CD14-positive monocyte (primary cell): ENCODE results near the gene GREB1. TPM values are rescaled to one million over a fixed set of nuclear protein-coding genes. Genes with fewer than 3 reads are reported as not detected.

Experiments
- DNase-seq, 3 donors: peaks; one replicate each; pipeline ENCODE4 v3.0.0-alpha.2; 2011 to 2022
- H2AFZ ChIP-seq: 2 replicates; pipeline ENCODE4 v1.6.0; 2012; ENCODE audit warnings: mild to moderate bottlenecking, low read depth, low read length, inconsistent platforms; ENCODE audit not compliant: insufficient read depth, poor library complexity, severe bottlenecking
- H3K27ac ChIP-seq, 2 donors: 1 replicate in 1 of 2; 2 replicates in 1 of 2; pipeline ENCODE4 v1.5.1; 2012 to 2013; ENCODE audit warnings: low read length in 2 of 2, control low read depth in 1 of 2, inconsistent platforms in 1 of 2, low read depth in 1 of 2, mild to moderate bottlenecking in 1 of 2
- H3K27me3 ChIP-seq, 2 donors: one replicate each; pipeline versions ENCODE4 v1.6.0 to v1.6.1; 2011 to 2013; ENCODE audit warnings: low read length in 2 of 2; ENCODE audit not compliant: control insufficient read depth in 2 of 2, insufficient read depth in 2 of 2
- H3K36me3 ChIP-seq, 2 donors: replicated peaks in 1 of 2; 1 replicate in 1 of 2; 2 replicates in 1 of 2; pipeline versions ENCODE4 v1.5.1 to v1.6.1; 2012 to 2013; ENCODE audit warnings: low read length in 2 of 2, control low read depth in 1 of 2, inconsistent platforms in 1 of 2, mild to moderate bottlenecking in 1 of 2; ENCODE audit not compliant: insufficient read depth in 2 of 2, control insufficient read depth in 1 of 2
- H3K4me1 ChIP-seq, 2 donors: 1 replicate in 1 of 2; 2 replicates in 1 of 2; pipeline versions ENCODE4 v1.5.1 to v1.6.1; 2012 to 2013; ENCODE audit warnings: low read length in 2 of 2, control low read depth in 1 of 2, inconsistent platforms in 1 of 2, mild to moderate bottlenecking in 1 of 2, moderate library complexity in 1 of 2; ENCODE audit not compliant: insufficient read depth in 2 of 2, control insufficient read depth in 1 of 2
- H3K4me2 ChIP-seq: replicated peaks from 2 replicates; pipeline ENCODE3; 2012; ENCODE audit warnings: low read length, moderate library complexity, mild to moderate bottlenecking; ENCODE audit not compliant: poor library complexity, severe bottlenecking; ENCODE audit errors: extremely low read depth
- H3K4me3 ChIP-seq, 3 experiments: fragments of 200-600 bp in 1 of 3; sonication (generic) in 1 of 3; replicated peaks in 1 of 3; 1 replicate in 2 of 3; 2 replicates in 1 of 3; pipeline ENCODE4 v1.5.1; 2011 to 2013; ENCODE audit warnings: low read length in 3 of 3, mild to moderate bottlenecking in 3 of 3, control low read depth in 2 of 3, low read depth in 2 of 3, inconsistent platforms in 1 of 3, moderate library complexity in 1 of 3
- H3K79me2 ChIP-seq: 2 replicates; pipeline ENCODE4 v1.6.0; 2012; ENCODE audit warnings: mild to moderate bottlenecking, control low read depth, inconsistent platforms, low read length, moderate library complexity; ENCODE audit not compliant: insufficient read depth
- H3K9ac ChIP-seq: 2 replicates; pipeline ENCODE4 v1.6.0; 2017; ENCODE audit warnings: low read length, mild to moderate bottlenecking; ENCODE audit not compliant: insufficient read depth, poor library complexity, severe bottlenecking
- H3K9me3 ChIP-seq, 2 donors: replicated peaks in 1 of 2; 1 replicate in 1 of 2; 2 replicates in 1 of 2; pipeline versions ENCODE4 v1.5.1 to v1.6.1; 2012 to 2013; ENCODE audit warnings: low read length in 2 of 2, control low read depth in 1 of 2; ENCODE audit not compliant: control insufficient read depth in 1 of 2, insufficient read depth in 1 of 2
- H4K20me1 ChIP-seq: 2 replicates; pipeline ENCODE4 v1.6.0; 2012; ENCODE audit warnings: mild to moderate bottlenecking, low read length, control low read depth, moderate library complexity; ENCODE audit not compliant: insufficient read depth
- H3K27ac Mint-ChIP-seq, 7 donors: one replicate each; pipeline ENCODE4 v1.8.0; 2020; ENCODE audit warnings: mild to moderate bottlenecking in 7 of 7, mixed read lengths in 7 of 7, moderate library complexity in 6 of 7, inconsistent platforms in 2 of 7
- H3K27me3 Mint-ChIP-seq, 3 donors: one replicate each; pipeline ENCODE4 v1.8.0; 2021 to 2022; ENCODE audit warnings: low read depth in 3 of 3, mild to moderate bottlenecking in 3 of 3, mixed read lengths in 3 of 3, moderate library complexity in 3 of 3, inconsistent platforms in 1 of 3
- H3K36me3 Mint-ChIP-seq, 2 donors: one replicate each; pipeline ENCODE4 v1.8.0; 2020; ENCODE audit warnings: mixed read lengths in 2 of 2, inconsistent platforms in 1 of 2, mild to moderate bottlenecking in 1 of 2
- H3K4me1 Mint-ChIP-seq: one replicate; pipeline ENCODE4 v1.8.0; 2020; ENCODE audit warnings: mild to moderate bottlenecking, mixed read lengths
- H3K4me3 Mint-ChIP-seq, 2 donors: one replicate each; pipeline ENCODE4 v1.8.0; 2020; ENCODE audit warnings: mild to moderate bottlenecking in 2 of 2, mixed read lengths in 2 of 2, moderate library complexity in 1 of 2
- H3K9me3 Mint-ChIP-seq, 7 donors: one replicate each; pipeline ENCODE4 v1.8.0; 2020 to 2022; ENCODE audit warnings: mixed read lengths in 7 of 7, mild to moderate bottlenecking in 6 of 7, moderate library complexity in 6 of 7, inconsistent platforms in 2 of 7
- WGBS: methylation state at CpG from one replicate; pipeline ENCODE4 v1.1.5; 2013; ENCODE audit warnings: missing lambda C conversion rate; ENCODE audit not compliant: insufficient coverage; 5-methylcytosine and 5-hydroxymethylcytosine counted together
- intact Hi-C, 2 donors: fragments of 100-400 bp; cut with micrococcal nuclease; formaldehyde crosslinking; loops; one replicate each; pipeline versions ENCODE4 v1.15.0 to v1.15.1; 2023
- polyA plus RNA-seq, 3 donors: library from polyadenylated mRNA; depleted of rRNA in 1 of 3; unstranded in 2 of 3; stranded (reverse) in 1 of 3; fragments of 300-500 nt in 2 of 3; fragments of >200 nt in 1 of 3; fragmentation: Illumina TruSeq in 2 of 3; gene quantifications; 1 replicate in 2 of 3; 2 replicates in 1 of 3; pipeline ENCODE4 v1.2.3, GENCODE V29; 2012 to 2021
- TF ChIP-seq, protein P1 (sequence below): fragments of 200-600 bp; IDR thresholded peaks from one replicate; pipeline ENCODE4 v1.8.0; 2022; ENCODE audit warnings: antibody characterized with exemption, mild to moderate bottlenecking

Gene GREB1
- polyA plus RNA-seq, 3 donors, result not detected

GRCh38 chr2:11558214-11558886 lies 24.5 kb downstream of the GREB1 start:
- Histone ChIP-seq H3K9me3 (no peaks in the 10 kb centered on the region), H3K9ac (no peak overlapping the region), H4K20me1 (no peaks in the 10 kb centered on the region), H3K27me3 (peaks cover 20 to 39% of the 10 kb centered on the region in 2 donors), H3K4me3 (no peak overlapping the region), H3K36me3 (no peaks in the 10 kb centered on the region), H3K4me1 (peaks cover 12 to 14% of the 10 kb centered on the region in 2 donors), H2AFZ (no peak overlapping the region), H3K79me2 (no peaks in the 10 kb centered on the region), H3K4me2 (no peak overlapping the region), H3K27ac (no peak overlapping the region)
- no peak for DNase-seq
- intact Hi-C loops, result no loop called here
- Mint-ChIP-seq H3K4me1 (peaks cover 21% of the 10 kb centered on the region), H3K9me3 (peaks cover 0 to 6% (median 0%) of the 10 kb centered on the region in 7 donors), H3K36me3 (no peaks in the 10 kb centered on the region), H3K27ac (no peak overlapping the region), H3K27me3 (peaks cover 27 to 57% (median 46%) of the 10 kb centered on the region in 3 donors), H3K4me3 (no peak overlapping the region)
- WGBS, result 95% methylated on average over 5 of the region's 10 CpGs
- TF ChIP-seq, protein P1, sequence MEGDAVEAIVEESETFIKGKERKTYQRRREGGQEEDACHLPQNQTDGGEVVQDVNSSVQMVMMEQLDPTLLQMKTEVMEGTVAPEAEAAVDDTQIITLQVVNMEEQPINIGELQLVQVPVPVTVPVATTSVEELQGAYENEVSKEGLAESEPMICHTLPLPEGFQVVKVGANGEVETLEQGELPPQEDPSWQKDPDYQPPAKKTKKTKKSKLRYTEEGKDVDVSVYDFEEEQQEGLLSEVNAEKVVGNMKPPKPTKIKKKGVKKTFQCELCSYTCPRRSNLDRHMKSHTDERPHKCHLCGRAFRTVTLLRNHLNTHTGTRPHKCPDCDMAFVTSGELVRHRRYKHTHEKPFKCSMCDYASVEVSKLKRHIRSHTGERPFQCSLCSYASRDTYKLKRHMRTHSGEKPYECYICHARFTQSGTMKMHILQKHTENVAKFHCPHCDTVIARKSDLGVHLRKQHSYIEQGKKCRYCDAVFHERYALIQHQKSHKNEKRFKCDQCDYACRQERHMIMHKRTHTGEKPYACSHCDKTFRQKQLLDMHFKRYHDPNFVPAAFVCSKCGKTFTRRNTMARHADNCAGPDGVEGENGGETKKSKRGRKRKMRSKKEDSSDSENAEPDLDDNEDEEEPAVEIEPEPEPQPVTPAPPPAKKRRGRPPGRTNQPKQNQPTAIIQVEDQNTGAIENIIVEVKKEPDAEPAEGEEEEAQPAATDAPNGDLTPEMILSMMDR, result no peak

- peaks cover 4 to 6% of the 10 kb centered on the region in 2 donors for H3K4me1 ChIP-seq
These were observed 25.4 kb downstream of the GREB1 start for GRCh38 chr2:11559066-11559785.

More at GRCh38 chr2:11559066-11559785, 25.4 kb downstream of the GREB1 start:
- peaks cover 0 to 6% (median 0%) of the 10 kb centered on the region in 7 donors for H3K9me3 Mint-ChIP-seq
- WGBS, result 90% methylated on average over 17 of the region's 18 CpGs
- Histone ChIP-seq H3K79me2 (no peaks in the 10 kb centered on the region), H3K9ac (no peak overlapping the region), H3K36me3 (no peaks in the 10 kb centered on the region), H3K4me2 (no peak overlapping the region), H3K27me3 (peaks cover 20 to 37% of the 10 kb centered on the region in 2 donors), H3K4me3 (no peak overlapping the region), H4K20me1 (no peaks in the 10 kb centered on the region), H3K9me3 (no peaks in the 10 kb centered on the region), H2AFZ (no peak overlapping the region), H3K27ac (no peak overlapping the region)
- no peak overlapping the region for H3K4me3 Mint-ChIP-seq
- H3K27ac Mint-ChIP-seq, result no peak overlapping the region
- peaks cover 12% of the 10 kb centered on the region for H3K4me1 Mint-ChIP-seq
- DNase-seq, result no peak
- TF ChIP-seq, protein P1, result no peak
- no peaks in the 10 kb centered on the region for H3K36me3 Mint-ChIP-seq
- peaks cover 24 to 49% (median 41%) of the 10 kb centered on the region in 3 donors for H3K27me3 Mint-ChIP-seq
- intact Hi-C loops, result no loop called here
